Stimulated activated CD4-positive, alpha-beta T cell treated with anti-CD3 and anti-CD28 coated beads, TNF-alpha, amount 100 ng/mL, for 1 hour (primary cell): ENCODE measurements around the gene ANKRD55.
"Not testable (repeated sequence)": the region's sequence is repeated elsewhere in the genome, so short reads cannot be mapped to it uniquely, and the experiment has no call there.

ENCODE experiments used
- DNase-seq, 3 donors: peaks; one replicate each; pipeline ENCODE4 v3.0.0-alpha.2; 2020; ENCODE audit warnings: low read depth in 3 of 3, low spot score in 1 of 3

The ANKRD55 gene

DNA sequence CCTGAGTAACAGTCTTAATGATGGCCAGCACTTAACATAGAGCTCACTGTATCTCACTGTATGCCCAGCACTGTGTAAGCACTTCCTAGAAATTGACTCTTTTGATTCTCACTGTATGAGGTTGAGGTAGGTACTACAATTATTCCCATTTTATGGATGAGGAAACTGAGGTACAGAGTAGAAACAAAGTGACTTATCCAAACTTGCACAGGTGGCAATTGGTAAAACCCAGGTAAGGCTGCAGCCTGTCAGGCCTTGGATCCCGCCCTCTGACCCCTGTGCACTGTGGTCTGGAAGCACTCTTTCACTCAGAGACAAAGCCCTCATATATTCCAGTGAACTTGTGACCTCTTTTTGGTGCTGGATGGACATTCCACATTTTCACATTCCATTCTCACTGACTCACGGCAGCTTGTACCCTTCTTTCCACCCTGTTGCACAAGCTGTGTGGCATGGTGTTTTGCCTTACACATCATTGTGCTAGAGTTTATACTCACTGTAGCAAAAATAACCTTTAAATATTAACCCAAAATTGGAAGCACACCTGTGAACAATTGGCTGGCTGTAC is 21.7 kb downstream of the ANKRD55 start:
- DNase-seq: no peak

DNA sequence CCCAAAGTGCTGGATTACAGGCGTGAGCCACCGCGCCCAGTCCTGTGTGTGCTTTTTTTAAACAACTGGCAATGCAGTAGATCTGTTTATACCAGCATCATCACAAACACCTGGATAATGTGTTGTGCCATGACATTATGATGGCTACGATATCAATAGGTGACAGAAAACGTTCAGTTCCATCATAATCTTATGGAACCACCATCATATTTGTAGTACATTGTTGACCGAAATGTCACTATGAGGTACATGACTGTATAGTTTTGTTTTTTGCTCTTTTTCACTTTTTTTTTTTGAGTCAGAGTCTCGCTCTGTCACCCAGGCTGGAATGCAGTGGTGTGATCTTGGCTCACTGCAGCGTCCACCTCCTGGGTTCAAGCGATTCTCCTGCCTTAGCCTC is 24.4 kb downstream of the ANKRD55 start:
- no peak for DNase-seq

DNA sequence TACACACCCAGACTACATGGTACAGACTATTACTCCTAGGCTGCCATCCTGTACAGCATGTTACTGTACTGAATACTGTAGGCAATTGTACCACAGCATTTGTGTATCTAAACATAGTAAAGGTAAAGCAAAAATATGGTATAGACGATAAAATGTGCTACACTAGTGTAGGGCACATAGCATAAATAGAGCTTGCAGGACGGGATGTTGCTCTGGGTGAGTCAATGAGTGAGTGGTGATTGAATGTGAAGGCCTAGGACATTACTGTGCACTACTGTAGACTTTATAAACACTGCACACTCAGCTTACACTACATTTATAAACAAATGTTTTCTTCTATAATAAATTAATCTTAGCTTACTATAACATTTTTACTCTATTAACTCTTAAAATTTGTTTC is 25.6 kb downstream of the ANKRD55 start:
- no peak for DNase-seq

DNA sequence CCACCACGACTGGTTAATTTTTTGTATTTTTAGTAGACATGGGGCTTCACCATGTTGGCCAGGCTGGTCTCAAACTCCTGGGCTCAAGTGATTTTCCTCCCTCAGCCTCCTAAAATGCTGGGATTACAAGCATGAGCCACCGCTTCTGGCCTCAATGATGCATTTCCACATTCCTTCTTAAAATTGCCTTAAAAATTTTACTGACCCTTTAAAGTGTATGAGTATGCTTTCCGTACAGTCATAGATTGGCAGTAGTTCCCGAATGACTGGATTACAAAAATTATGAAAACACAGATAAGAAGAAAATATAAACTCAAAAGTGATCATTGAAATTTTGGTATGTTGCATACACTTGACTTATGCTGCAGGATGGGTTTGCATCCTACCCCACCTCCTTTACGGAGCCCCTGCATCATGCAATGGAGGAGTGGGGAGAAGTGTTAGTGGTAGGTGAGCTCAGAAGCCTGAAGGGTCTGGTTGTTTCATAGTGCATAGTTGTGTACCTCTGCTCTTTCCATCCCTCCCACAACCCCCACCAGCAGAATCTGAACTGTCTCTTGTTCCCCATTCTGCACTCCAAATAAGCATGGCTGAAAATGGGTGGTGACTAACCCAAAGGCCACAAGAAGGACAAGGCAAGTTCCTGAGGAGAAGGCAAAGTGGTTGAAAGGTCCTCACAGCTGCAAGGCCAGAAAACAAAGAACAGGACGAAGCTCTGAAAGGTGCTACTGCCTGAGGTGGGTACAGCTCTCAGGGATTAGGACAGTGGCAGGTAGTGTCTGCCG is 26.8 kb downstream of the ANKRD55 start:
- no peak for DNase-seq

DNA sequence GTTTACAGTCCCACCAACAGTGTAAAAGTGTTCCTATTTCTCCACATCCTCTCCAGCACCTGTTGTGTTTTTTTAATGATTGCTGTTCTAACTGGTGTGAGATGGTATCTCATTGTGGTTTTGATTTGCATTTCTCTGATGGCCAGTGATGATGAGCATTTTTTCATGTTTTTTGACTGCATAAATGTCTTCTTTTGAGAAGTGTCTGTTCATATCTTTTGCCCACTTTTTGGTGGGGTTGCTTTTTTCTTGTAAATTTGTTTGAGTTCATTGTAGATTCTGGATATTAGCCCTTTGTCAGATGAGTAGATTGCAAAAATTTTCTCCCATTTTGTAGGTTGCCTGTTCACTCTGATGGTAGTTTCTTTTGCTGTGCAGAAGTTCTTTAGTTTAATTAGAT is 29.2 kb downstream of the ANKRD55 start:
- DNase-seq: not testable (repeated sequence)

DNA sequence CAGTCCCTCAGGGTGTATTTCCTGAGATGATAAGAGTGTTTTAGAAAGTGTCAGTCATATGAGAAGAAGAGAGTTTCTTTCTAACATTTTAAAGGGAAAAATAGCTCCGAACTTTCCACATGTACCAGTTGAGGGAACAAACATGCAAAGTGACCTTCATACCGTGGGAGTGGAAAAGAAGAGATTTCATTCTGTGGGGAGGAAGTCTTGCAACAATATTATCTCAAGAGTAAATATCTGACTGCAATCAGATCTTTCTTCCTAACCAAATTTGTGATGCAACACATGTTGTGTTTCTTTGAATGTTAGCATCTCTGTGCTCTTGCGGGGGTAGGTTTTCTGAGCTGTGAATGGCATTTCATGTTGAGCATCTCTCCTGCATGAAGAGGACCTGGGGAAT is 30.6 kb downstream of the ANKRD55 start:
- no peak for DNase-seq

DNA sequence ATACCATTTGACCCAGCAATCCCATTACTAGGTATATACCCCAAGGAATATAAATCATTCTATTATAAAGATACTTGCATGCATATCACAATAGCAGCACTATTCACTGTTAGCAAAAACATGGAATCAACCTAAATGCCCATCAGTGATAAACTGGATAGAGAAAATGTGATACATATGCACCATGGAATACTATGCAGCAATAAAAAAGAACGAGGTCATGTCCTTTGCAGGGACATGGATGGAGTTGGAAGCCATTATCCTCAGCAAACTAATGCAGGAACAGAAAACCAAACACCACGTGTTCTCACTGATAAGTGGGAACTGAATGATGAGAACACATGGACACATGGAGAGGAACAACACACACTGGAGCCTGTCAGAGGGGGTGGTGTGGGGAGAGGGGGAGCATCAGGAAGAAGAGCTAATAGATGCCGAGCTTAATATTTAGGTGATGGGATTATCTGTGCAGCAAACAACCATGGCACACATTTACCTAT is 31.3 kb downstream of the ANKRD55 start:
- DNase-seq: not testable (repeated sequence)

DNA sequence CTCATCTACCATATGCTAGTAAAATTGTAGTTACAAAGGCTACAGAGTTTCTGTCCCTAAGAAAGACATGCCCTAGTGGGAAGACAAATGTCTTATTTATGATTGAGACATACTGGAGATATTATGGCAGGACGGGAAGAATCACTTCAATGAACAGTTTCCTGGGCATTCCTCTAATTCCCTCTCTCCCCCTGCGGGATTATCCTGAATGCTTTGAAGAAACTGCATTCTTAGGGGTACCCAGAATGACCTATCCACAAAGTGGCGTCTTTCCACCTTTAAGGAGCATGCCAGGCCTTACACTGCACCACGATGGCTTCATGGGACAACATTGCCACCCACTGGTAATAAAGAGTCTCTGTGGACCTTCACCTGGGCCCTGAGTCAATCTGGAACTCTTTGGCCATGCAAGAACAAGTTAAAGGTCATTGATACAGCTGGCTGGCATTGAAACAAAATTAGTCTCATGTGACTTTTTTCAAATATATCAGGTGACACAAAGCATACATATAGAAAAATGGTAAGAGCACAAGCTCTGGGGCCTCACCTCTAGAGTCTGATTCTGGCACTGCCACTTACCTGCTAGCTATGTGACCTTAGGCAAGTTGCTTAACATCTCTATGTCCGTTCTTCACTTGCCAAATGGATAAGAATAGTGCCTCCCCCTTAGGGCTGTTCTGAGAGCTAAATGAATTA is 32.0 kb downstream of the ANKRD55 start:
- peak; percentile 14 to 18 (median 16) for DNase-seq

DNA sequence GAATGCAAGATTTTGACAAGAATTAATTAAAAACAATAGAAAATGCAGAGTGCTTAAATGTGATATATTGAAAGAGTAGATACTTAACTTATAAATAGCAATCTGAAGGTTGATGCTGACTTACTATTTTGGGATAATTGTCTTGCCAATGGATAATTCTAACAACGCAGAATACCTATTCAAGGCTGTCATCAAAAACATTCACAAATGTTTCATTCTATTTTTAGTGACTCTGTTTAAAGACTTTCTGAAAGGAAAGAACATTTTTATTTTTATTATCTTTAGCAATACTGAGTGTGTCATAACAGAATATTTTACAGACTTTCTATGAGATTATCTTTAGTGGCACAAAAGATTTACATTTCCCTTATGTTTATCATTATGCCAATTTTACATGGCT is 38.1 kb downstream of the ANKRD55 start:
- DNase-seq: no peak

DNA sequence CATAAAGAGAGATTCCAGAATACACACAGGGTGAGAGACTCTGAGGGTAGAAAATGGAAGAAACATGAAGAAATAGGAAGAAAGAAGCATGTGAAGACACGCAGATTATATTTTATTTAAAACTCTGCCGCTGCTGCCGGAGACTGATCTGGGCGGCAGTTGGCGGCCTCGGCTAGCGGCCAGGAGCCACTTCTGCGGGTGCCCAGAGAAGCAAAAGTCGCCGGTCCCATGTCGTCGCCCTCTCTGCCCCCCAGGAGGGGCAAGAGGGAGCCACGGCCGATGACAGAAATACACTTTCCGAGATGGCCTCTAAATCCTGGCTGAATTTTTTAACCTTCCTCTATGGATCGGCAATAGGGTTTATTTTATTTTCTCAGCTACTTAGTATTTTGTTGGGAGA is 40.9 kb downstream of the ANKRD55 start:
- no peak for DNase-seq

DNA sequence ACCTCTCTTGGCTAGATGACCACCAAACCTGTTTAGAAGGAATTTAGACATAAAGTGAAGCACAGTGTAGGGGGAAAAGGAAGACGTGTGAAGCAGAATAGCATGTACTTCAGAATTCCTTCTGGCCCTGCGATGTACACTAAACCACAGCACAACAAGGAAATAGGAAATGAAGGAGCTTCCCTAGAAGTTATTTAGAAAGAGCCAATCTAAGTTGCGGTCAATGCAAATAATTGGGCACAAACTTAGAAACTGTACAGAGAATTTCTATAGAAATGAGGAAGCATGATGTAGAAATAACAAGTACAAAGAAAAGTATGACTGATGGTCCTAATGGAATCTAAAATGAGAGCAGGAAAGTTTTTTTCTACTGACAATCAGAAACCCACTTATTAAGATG is 41.5 kb downstream of the ANKRD55 start:
- no peak for DNase-seq

DNA sequence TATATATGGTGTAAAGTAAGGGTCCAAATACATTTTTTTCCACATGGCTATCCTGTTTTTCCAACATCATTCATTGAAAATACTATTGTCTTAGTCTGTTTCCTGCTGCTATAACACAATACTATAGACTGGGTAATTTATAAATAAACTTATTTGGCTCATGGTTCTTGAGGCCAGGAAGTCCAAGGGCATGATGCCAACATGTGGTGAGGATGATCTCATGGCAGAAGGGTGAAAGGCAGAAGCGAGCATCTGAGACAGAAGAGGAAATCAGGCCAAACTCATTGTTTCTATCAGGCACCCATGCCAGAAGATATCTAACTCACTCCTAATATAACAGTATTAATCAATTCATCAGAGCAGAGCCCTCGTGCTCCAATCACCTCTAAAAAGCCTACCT is 42.6 kb downstream of the ANKRD55 start:
- DNase-seq: peak in 2 of 3 donors; percentile 21 to 22

DNA sequence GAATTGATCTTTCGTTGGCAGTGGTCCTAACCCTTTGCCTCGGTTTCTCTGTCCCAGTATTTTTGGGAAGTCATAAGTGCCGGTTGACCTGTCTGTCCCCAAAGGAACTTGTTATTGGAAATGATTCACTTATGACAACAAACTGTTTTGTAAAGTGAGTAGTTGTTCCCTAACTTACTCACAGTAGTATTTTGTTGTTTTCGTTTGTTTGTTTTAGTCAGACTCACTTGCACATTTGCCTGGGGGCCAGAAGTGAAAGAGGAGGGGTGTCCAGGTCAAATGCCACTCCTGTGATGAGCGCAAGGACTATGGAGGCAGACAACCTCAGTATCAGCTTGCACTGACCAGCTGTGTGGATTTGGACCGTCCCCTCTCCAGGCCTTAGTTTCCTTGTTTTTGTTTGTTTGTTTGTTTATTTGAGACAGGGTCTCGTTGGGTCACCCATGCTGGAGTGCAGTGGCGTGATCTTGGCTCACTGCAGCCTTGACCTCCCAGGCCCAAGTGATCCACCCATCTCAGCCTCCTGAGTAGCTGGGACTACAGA is 47.3 kb downstream of the ANKRD55 start:
- no peak for DNase-seq

DNA sequence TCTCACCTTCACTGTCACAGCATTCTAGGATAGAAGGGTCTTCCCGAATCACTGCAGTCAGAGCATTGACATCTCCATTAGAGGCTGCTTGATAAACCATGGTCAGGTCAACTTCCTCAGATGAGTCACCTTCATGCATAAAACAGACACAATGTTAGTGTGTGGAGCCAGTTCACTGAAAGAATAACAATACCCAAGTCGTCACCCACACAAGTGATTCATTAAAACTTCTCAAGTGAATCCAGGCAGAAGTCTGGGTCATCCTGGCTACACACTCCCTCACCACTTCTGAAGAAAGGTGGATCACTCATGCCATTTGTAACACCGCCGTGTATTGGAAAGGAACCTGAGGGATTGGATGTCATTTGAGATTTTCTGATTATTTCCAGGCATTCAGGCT is 49.6 kb downstream of the ANKRD55 start:
- no peak for DNase-seq

DNA sequence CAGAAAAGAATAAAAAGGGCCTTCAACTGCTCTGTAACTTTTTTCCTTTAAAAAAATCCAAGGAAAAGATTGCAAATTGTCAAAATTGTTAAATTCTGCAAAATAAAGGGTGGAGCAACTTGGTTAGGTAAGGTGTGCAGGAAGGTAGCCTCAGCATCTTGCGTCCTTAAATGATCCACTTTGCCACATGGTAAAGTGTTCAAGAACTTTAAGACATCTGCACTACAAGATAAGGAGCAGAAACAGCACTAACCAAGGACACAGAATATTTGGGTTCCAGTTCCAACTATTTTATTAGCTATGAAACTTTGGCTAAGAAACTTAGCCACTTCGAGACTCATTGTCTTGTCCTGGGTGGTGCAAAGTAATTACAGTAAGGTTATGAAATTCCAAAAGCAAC is 53.7 kb downstream of the ANKRD55 start:
- no peak for DNase-seq

DNA sequence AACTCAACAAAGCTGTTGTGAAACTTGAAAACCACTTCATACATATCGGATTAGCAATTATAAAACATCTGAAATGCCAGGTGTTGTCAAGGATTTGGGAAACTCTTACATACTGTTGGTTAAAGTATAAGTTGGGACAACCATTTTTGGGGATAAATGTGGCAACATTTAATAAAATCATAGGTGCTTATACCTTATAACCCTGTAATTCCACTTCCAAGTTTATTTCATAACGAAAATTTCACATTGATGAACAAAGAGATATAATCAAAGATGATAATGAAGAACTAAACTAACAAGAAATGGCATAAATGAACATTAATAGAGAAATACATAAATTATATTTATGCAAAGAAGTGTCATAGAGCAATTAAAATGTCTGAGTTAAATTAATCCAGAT is 54.3 kb downstream of the ANKRD55 start:
- DNase-seq: no peak

DNA sequence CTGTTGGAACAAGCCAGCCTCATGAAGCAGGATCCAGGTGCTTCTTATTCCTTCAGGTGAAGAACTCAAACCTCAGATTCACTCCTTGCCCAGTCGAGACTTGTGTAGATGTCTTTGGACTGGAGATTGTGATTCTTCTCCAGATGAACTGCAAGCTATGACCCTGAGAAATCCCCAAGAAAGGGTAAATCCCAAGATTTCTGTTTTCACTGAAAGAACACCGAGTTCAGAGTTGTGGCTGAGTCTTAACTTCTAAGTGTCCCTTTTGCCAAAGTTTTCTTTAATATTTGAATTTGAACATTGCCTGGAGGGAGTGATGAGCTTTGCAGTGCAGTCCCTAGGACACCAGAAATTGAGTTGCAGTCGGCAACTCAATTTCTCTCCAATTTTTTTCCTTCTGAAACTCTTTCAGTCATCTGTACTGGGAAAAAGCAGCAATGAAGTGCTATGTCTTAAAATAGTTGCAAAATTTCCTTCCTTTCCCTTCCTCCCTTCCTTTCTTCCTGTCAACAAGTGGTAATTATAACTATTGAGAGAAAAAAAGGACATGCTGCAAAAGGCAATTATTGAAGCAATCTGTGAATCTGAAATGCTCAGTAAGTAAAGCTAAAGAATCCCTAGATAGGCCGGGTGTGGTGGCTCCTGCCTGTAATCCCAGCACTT is 56.1 kb downstream of the ANKRD55 start:
- DNase-seq: no peak

DNA sequence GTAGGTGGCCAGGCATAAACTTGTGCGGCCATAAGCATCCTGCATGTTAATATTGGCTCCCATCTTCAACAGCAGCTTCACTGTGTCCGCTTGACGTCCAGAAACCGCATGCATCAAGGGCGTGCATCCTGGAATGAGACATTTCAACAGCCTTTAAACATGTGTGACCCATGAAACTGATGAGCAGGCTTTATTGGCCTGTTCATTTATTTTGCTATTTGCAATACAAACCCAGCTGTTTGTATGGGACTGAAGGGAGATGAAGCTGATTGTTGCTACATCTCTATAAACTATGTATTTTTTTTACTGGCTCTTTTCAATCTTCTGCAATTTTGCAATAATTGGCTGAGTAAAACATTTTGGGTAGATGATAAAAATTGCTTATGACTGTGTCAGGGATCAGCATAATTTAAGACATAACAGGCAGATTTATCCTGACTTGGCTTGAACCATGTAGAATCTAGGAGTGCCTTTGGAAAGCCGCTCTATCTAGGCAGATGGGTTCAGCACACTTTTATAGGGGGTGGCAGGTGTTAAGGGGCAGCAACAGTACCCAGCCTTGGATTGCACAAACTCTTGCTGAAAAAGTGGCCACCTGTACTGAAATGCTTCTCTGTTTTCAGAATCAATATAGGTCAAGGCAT is 56.9 kb downstream of the ANKRD55 start:
- DNase-seq: no peak

DNA sequence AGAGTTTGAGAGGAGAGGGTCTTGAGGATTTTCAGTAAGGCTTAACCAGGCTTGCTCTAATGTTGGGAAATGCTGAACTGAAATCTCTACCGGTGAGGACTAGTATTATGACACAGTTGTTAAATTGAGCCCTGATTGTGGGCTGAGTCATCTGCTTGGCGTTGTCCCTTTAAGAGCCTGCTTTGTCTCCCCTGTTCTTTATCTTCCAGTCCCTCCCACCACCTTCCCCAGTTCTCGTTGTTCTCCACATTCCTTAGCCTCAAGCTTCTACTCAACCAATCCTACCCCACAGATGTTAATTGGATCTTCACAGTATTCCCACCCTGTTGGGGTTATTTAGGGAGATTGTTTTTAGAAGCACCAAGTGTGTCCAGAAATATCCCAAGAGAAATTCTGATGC is 57.6 kb downstream of the ANKRD55 start:
- DNase-seq: no peak

DNA sequence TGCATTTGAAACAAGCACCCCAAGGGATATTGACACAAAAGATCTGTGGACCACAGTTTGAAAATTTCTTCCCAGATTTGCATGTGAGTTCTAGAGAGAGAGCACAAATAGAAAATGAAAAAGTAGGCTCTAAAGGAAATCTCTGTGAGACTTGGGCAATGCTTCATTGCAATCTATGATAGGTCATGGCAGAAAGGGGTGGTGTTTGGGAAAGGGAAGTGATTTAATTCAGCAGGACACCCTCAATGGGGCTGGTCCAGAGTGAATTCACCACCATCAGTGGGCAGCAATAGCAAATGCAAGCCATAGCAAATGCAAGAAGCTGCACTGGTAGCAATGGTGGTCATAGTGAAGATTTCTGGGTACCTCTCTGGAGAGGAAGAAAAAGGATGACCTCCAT is 58.1 kb downstream of the ANKRD55 start:
- DNase-seq: no peak

DNA sequence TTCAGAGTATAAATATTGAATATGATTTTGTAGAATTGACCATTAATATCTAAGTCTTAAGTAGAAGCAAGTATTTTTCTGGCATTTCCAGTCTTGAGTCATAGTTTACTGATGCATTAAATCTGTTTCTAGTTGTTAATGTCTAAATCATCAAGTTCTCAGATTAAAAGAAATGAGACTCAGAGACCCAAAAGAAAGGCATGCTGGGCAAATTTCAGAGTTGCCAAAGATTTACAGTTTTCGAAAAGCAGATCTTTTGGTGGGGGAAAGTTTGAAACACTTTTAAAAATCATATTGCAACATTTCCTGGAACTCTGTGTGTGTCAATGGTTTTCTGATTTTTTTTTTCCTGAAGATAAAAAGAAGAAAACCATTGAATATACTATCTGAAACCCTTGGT is 60.9 kb downstream of the ANKRD55 start:
- DNase-seq: no peak
